GM12891 (cell line): ENCODE results near the gene ARHGAP33.

Source experiments
- DNase-seq: peaks from one replicate; pipeline ENCODE4 v3.0.0; 2011; ENCODE audit warnings: low spot score; ENCODE audit not compliant: insufficient read length
- FAIRE-seq: peaks from 2 replicates; lab custom pipeline; 2011; peaks lifted over from hg19 to GRCh38; lab: Jason Lieb, UNC
- PAX5 ChIP-seq: IDR thresholded peaks from 2 replicates; pipeline ENCODE4 v1.6.1; 2011; ENCODE audit warnings: low read length, moderate library complexity, mild to moderate bottlenecking; ENCODE audit not compliant: insufficient read depth, severe bottlenecking
- POLR2A ChIP-seq: IDR thresholded peaks from 2 replicates; pipeline ENCODE4 v1.6.1; 2011; ENCODE audit warnings: low read depth, low read length, control low read depth
- POLR2AphosphoS5 ChIP-seq: IDR thresholded peaks from 2 replicates; pipeline ENCODE4 v1.6.1; 2011; ENCODE audit warnings: low read depth, low read length, control low read depth
- POU2F2 ChIP-seq: IDR thresholded peaks from 2 replicates; pipeline ENCODE4 v1.6.1; 2011; ENCODE audit warnings: low read depth, mild to moderate bottlenecking, control low read depth, low read length, moderate library complexity
- SPI1 ChIP-seq: IDR thresholded peaks from 2 replicates; pipeline ENCODE4 v1.6.1; 2011; ENCODE audit warnings: low read depth, low read length, control low read depth
- TAF1 ChIP-seq: IDR thresholded peaks from 2 replicates; pipeline ENCODE4 v1.6.1; 2011; ENCODE audit warnings: low read depth, low read length, control low read depth

The ARHGAP33 gene

GRCh38 chr19:35732540-35733179 lies 42.7 kb upstream of the ARHGAP33 start:
- DNase-seq (no peak), FAIRE-seq (no peak)
- no peak for TF ChIP-seq POLR2AphosphoS5
- TF ChIP-seq POLR2A: no peak
- no peak for TF ChIP-seq SPI1
- TF ChIP-seq TAF1: no peak
- TF ChIP-seq POU2F2: no peak
- no peak for TF ChIP-seq PAX5

DNA sequence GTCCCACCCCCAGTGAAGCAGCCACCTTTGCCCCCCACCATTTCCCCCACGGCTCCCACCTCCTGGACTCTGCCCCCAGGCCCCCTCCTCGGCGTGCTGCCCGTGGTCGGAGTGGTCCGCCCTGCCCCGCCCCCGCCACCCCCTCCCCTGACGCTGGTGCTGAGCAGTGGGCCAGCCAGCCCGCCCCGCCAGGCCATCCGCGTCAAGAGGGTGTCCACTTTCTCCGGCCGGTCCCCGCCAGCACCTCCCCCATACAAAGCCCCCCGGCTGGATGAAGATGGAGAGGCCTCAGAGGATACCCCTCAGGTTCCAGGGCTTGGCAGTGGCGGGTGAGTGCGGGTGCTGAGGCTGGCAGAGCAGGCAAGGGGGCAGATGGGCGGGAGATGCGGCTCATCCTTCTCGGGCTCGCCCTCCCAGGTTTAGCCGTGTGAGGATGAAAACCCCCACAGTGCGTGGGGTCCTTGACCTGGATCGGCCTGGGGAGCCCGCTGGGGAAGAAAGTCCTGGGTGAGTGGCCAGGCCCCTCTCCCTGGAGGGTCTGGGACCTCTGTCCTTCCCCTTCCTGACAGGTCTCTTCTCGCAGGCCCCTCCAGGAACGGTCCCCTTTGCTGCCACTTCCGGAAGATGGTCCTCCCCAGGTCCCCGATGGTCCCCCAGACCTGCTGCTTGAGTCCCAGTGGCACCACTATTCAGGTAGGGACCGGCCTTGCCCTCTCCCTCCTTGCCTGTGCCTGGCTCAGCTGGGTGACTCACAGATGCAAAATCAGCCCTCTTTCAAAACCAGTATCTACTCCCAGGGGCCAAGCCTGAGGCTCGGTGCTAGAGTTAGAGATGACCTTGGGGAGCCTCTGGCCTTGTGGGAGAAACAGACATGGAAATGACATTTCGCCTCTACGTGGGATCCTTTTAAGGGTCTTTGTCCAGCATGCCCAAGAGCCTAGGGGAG lies 41.9 kb upstream of the ARHGAP33 start:
- FAIRE-seq (no peak), DNase-seq (no peak)

DNA sequence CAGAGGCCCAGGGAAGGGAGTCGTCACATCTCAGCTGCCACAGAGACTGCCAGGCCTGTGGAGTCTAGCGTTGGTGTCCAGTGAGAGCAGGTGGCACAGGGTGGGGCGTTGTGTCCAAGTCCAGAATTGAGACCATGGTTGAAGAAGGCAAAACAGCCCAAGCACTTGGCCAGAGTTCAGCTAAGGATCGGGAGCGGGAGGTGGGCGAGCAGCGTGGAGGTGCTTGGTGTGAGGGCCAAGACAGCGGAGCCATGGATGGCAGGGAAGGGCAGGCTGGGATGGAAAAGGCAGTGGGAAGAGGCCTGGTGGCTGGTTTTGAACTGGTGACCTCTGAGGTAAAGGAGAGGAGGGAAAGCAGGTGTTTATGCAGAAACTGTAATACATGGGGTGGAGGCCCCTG lies 41.1 kb upstream of the ARHGAP33 start:
- TF ChIP-seq POLR2AphosphoS5 (0 out of 2 replicates have a peak, but pooled peaks have one; percentile 41), SPI1 (no peak), PAX5 (no peak), POU2F2 (no peak; the same call in 1 of the 2 replicates), POLR2A (no peak), TAF1 (no peak)
- DNase-seq (no peak), FAIRE-seq (no peak)

More for the DNA sequence above, 41.9 kb upstream of the ARHGAP33 start:
- TF ChIP-seq POLR2AphosphoS5 (no peak), PAX5 (no peak), POLR2A (no peak), TAF1 (no peak), SPI1 (no peak), POU2F2 (no peak)

GRCh38 chr19:35734889-35735288 lies 40.5 kb upstream of the ARHGAP33 start:
- no peak for FAIRE-seq
- TF ChIP-seq SPI1 (no peak), POU2F2 (no peak), PAX5 (no peak), POLR2A (no peak), POLR2AphosphoS5 (no peak), TAF1 (no peak)
- DNase-seq: no peak

DNA sequence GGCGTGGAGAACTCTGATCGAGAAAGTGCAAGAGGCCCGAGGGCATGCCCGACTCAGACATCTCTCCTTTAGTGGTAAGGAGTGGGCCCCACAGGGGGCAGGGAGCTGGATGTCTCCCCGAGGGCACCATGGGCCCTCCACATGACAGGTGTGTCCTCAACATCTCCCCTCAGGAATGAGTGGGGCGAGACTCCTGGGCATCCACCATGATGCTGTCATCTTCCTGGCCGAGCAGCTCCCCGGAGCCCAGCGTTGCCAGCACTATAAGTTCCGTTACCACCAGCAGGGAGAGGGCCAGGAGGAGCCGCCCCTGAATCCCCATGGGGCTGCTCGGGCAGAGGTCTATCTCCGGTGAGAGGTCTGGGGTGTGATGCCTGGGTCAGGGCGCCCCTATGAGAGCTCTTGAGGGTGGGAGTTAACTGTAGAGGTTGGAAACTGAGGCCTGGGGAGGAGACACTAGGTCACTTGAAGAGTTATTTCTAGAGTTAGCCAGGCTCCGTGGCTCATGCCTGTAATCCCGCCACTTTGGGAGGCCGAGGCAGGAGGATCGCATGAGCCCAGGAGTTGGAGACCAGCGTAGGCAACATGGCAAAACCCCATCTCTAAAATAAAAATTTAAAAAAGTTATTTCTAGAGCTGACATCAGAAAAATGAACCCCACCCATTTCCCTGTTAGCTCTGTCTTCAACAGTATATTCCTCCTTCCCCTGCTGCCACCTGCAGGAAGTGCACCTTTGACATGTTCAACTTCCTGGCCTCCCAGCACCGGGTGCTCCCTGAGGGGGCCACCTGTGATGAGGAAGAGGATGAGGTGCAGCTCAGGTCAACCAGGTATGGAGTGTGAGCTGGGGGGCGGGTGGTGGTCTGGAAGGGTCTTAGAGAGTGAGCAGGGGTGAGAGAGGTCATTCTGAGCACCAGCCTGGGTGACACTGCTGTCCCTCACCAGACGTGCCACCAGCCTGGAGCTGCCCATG lies 38.2 kb upstream of the ARHGAP33 start:
- TF ChIP-seq POU2F2 (no peak), POLR2A (0 out of 2 replicates have a peak, but pooled peaks have one; percentile 20)
- DNase-seq (peak; percentile 36), FAIRE-seq (peak; percentile 33)

GRCh38 chr19:35738021-35738886 lies 37.1 kb upstream of the ARHGAP33 start:
- TF ChIP-seq POU2F2 (no peak; the same call in 1 of the 2 replicates), POLR2AphosphoS5 (0 out of 2 replicates have a peak, but pooled peaks have one; percentile 64)
- FAIRE-seq (no peak), DNase-seq (peak; percentile 9)

GRCh38 chr19:35738887-35739229 lies 36.5 kb upstream of the ARHGAP33 start:
- TF ChIP-seq PAX5: no peak
- TF ChIP-seq POLR2A: no peak
- DNase-seq (peak; percentile 19), FAIRE-seq (no peak)

DNA sequence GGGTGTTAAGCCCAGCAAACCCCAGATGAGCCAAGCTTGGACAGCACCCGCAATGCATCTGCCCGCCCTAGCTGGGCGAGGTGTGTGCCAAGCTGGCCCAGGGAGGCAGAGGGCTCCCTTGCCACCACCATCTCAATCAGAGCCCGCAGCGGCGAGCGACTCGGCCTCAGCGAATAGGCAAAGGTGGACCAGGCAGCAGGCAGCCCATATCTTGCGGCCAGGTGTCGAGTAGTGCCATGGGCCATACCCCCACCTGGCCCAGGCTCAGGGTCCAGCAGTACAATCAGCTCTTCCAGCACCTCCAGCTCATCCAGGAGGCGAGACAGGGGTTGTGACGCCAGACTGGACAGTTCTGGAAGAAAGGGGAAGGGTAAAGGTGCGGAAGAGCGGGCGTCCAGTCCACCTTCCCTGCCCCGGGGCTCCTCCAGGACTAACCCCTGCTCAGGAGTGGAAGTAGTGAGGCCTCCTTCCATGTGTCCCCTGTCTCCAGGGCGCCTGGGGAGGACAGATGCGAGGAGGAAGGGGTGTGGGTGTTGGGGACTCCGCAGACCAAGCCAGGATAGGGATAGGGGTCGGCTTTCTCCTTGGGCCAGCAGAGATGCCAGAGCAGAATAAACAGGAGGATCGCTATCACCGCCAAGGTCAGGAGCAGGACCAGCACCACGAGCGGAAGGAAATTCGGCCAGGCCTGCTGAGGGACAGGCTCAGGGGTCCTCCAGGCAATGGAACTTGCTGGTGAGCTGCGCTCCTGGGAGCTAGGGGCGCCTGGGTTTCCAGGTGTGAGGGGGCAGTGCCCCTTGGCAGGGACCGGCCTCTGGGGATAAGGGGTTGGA lies 35.9 kb upstream of the ARHGAP33 start:
- FAIRE-seq: no peak
- no peak for DNase-seq
- TF ChIP-seq POLR2AphosphoS5 (0 out of 2 replicates have a peak, but pooled peaks have one; percentile 7), TAF1 (no peak)
